Fibroblast of lung (primary cell): ENCODE results near the gene HNRNPA3. TPM values are rescaled to one million over a fixed set of nuclear protein-coding genes. Genes with fewer than 3 reads are reported as not detected.

ENCODE experiments used
- DNase-seq, 2 donors: peaks; one replicate each; pipeline versions ENCODE4 v3.0.0 to v3.0.0-alpha.2; 2010; ENCODE audit warnings: low read depth in 2 of 2
- H2AFZ ChIP-seq: 2 replicates; pipeline ENCODE4 v1.5.1; 2012; ENCODE audit warnings: low read length, control low read depth, inconsistent platforms
- H3K27ac ChIP-seq: 2 replicates; pipeline ENCODE4 v1.5.1; 2011; ENCODE audit warnings: low read length, control low read depth; ENCODE audit not compliant: insufficient read depth
- H3K27me3 ChIP-seq: 2 replicates; pipeline ENCODE4 v1.5.1; 2011; ENCODE audit warnings: mild to moderate bottlenecking, low read length; ENCODE audit not compliant: control insufficient read depth, insufficient read depth
- H3K36me3 ChIP-seq: 2 replicates; pipeline ENCODE4 v1.5.1; 2011; ENCODE audit warnings: low read length; ENCODE audit not compliant: control insufficient read depth, insufficient read depth
- H3K4me1 ChIP-seq: 2 replicates; pipeline ENCODE4 v1.5.1; 2011; ENCODE audit warnings: low read length; ENCODE audit not compliant: control insufficient read depth, insufficient read depth; ENCODE audit errors: extremely low read depth
- H3K4me2 ChIP-seq: 2 replicates; pipeline ENCODE4 v1.5.1; 2011; ENCODE audit warnings: low read length, control low read depth; ENCODE audit not compliant: insufficient read depth; ENCODE audit errors: extremely low read depth
- H3K4me3 ChIP-seq, 4 experiments: fragments of 200-600 bp in 1 of 4; sonication (generic) in 1 of 4; replicated peaks in 1 of 4; 2 replicates each; pipeline ENCODE4 v1.5.1; 2011 to 2016; ENCODE audit warnings: low read length in 4 of 4, low read depth in 3 of 4, mild to moderate bottlenecking in 3 of 4, control low read depth in 2 of 4, inconsistent platforms in 1 of 4, mixed read lengths in 1 of 4; ENCODE audit not compliant: insufficient read depth in 1 of 4; ENCODE audit errors: control extremely low read depth in 1 of 4
- H3K79me2 ChIP-seq: 2 replicates; pipeline ENCODE4 v1.5.1; 2012; ENCODE audit warnings: mild to moderate bottlenecking, low read length, inconsistent platforms; ENCODE audit not compliant: control insufficient read depth, insufficient read depth
- H3K9ac ChIP-seq: 2 replicates; pipeline ENCODE4 v1.5.1; 2011; ENCODE audit warnings: mild to moderate bottlenecking, low read length, control low read depth; ENCODE audit not compliant: insufficient read depth
- H3K9me3 ChIP-seq: 2 replicates; pipeline ENCODE4 v1.5.1; 2012; ENCODE audit warnings: low read depth, low read length; ENCODE audit not compliant: control insufficient read depth, insufficient read depth
- H4K20me1 ChIP-seq: 2 replicates; pipeline ENCODE4 v1.5.1; 2011; ENCODE audit warnings: low read length; ENCODE audit not compliant: control insufficient read depth, insufficient read depth; ENCODE audit errors: extremely low read depth
- EZH2 ChIP-seq: IDR thresholded peaks from 2 replicates; pipeline ENCODE4 v1.5.1; 2012; ENCODE audit warnings: low read length, control low read depth, mild to moderate bottlenecking; ENCODE audit errors: missing control alignments
- polyA plus RNA-seq, 2 donors: library from polyadenylated mRNA; depleted of rRNA in 1 of 2; stranded (reverse) in 1 of 2; unstranded in 1 of 2; fragments of >200 nt; gene quantifications; 2 replicates each; pipeline ENCODE4 v1.2.1, GENCODE V29; 2011 to 2012; ENCODE audit warnings: missing spikeins in 1 of 2
- total RNA-seq: library from RNA; depleted of rRNA; stranded (reverse); fragments of >200 nt; gene quantifications from 2 replicates; pipeline ENCODE4 v1.2.1, GENCODE V29; 2014
- TF ChIP-seq, protein P1 (sequence below), 2 donors: IDR thresholded peaks in 1 of 2; conservative IDR thresholded peaks in 1 of 2; 1 replicate in 1 of 2; 2 replicates in 1 of 2; pipeline ENCODE4 v1.5.1; 2011 to 2012; ENCODE audit warnings: low read length in 2 of 2, control low read depth in 1 of 2, inconsistent platforms in 1 of 2, low read depth in 1 of 2, mild to moderate bottlenecking in 1 of 2

HNRNPA3 gene
- total and polyA plus RNA-seq, 2 donors (not counting 1 experiment from before 2014, with no cell fraction given), result 34.5 to 81.2 TPM

DNA sequence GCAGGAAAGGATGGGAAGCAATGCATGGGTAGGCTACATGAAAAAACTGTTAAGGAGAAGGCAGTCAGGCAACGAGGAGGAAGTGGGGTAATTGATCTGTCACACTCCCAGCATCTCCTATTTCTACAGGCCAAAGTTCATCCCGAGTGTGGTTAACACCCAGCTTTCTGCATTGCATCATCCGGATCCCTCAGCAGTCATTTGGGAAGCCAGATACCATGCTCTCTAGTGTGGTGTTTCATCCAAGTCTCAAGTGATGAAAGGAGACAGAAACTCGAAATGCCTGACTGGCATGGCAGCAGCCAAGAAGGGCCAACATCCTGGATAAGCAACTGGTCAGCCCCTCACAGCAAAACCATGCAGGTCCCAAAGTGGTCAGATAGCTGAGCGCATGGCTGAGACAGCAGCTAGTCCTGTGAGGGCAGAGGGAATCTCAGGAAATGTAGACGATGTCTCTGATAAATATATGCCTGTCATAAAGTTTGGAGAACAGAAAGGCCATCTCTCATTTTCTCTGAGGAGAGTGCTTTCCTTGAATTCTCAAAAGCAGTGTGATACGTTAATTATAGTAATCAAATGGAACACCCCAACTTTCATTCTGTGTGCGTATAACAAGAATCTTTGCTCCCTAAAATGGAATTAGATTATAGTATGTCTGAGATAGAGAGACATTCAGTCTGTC is 24.8 kb upstream of the HNRNPA3 start:
- Histone ChIP-seq H3K27ac (no peak overlapping the region), H2AFZ (peak overlapping the region; percentile 50), H3K4me3 (no peak overlapping the region), H3K79me2 (no peaks in the 10 kb centered on the region), H3K9me3 (no peaks in the 10 kb centered on the region), H4K20me1 (no peaks in the 10 kb centered on the region), H3K27me3 (no peaks in the 10 kb centered on the region), H3K4me2 (no peak overlapping the region), H3K36me3 (no peaks in the 10 kb centered on the region), H3K9ac (no peak overlapping the region), H3K4me1 (peaks cover 3% of the 10 kb centered on the region)
- peak; percentile 49 to 87 for DNase-seq
- TF ChIP-seq, protein P1, sequence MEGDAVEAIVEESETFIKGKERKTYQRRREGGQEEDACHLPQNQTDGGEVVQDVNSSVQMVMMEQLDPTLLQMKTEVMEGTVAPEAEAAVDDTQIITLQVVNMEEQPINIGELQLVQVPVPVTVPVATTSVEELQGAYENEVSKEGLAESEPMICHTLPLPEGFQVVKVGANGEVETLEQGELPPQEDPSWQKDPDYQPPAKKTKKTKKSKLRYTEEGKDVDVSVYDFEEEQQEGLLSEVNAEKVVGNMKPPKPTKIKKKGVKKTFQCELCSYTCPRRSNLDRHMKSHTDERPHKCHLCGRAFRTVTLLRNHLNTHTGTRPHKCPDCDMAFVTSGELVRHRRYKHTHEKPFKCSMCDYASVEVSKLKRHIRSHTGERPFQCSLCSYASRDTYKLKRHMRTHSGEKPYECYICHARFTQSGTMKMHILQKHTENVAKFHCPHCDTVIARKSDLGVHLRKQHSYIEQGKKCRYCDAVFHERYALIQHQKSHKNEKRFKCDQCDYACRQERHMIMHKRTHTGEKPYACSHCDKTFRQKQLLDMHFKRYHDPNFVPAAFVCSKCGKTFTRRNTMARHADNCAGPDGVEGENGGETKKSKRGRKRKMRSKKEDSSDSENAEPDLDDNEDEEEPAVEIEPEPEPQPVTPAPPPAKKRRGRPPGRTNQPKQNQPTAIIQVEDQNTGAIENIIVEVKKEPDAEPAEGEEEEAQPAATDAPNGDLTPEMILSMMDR (conservative IDR thresholded peaks at IDR 0.05 in 1 of 2, IDR thresholded peaks at IDR 0.05 in 1 of 2; ENCODE audit: low read depth in 1 of 2, low read length in 2 of 2), result no peak
- no peak for TF ChIP-seq EZH2

GRCh38 chr2:177188482-177189469 is 23.8 kb upstream of the HNRNPA3 start:
- Histone ChIP-seq H3K4me3 (no peak overlapping the region), H3K9ac (no peak overlapping the region), H3K36me3 (no peaks in the 10 kb centered on the region), H3K79me2 (no peaks in the 10 kb centered on the region), H3K27me3 (no peaks in the 10 kb centered on the region), H3K4me1 (peaks cover 3% of the 10 kb centered on the region), H3K27ac (no peak overlapping the region), H4K20me1 (no peaks in the 10 kb centered on the region), H3K9me3 (no peaks in the 10 kb centered on the region), H2AFZ (no peak overlapping the region), H3K4me2 (no peak overlapping the region)
- DNase-seq, result no peak
- no peak for TF ChIP-seq EZH2
- TF ChIP-seq, protein P1 (conservative IDR thresholded peaks at IDR 0.05 in 1 of 2, IDR thresholded peaks at IDR 0.05 in 1 of 2; ENCODE audit: low read depth in 1 of 2, low read length in 2 of 2), result no peak

GRCh38 chr2:177190941-177191340 is 21.7 kb upstream of the HNRNPA3 start:
- H4K20me1 ChIP-seq, result no peaks in the 10 kb centered on the region
- TF ChIP-seq, protein P1 (conservative IDR thresholded peaks at IDR 0.05 in 1 of 2, IDR thresholded peaks at IDR 0.05 in 1 of 2; ENCODE audit: low read depth in 1 of 2, low read length in 2 of 2), result no peak
- TF ChIP-seq EZH2, result no peak
- H3K9me3 ChIP-seq, result no peaks in the 10 kb centered on the region
- no peak for DNase-seq
- no peaks in the 10 kb centered on the region for H3K79me2 ChIP-seq
- H2AFZ ChIP-seq, result no peak overlapping the region
- no peaks in the 10 kb centered on the region for H3K27me3 ChIP-seq
- no peaks in the 10 kb centered on the region for H3K36me3 ChIP-seq
- no peak overlapping the region for H3K4me2 ChIP-seq
- H3K4me3 ChIP-seq, result no peak overlapping the region
- H3K27ac ChIP-seq, result no peak overlapping the region
- H3K9ac ChIP-seq, result no peak overlapping the region
- peaks cover 3% of the 10 kb centered on the region for H3K4me1 ChIP-seq
